OCI-LY3 (cell line): ENCODE data around the gene RETREG2.

ENCODE experiments used
- CTCF ChIP-seq: fragments of 200-600, 300-600 bp; sonication (generic); IDR thresholded peaks from 2 replicates; pipeline ENCODE4 v1.5.1; 2014; ENCODE audit warnings: antibody characterized with exemption, low read length, low read depth
- EZH2phosphoT487 ChIP-seq: fragments of 200-600 bp; shearing (Covaris generic); IDR thresholded peaks from 2 replicates; pipeline ENCODE4 v1.6.1; 2018; ENCODE audit warnings: antibody characterized with exemption, mixed run types, low read depth

GRCh38 chr2:219159771-219160185, 18.3 kb upstream of the RETREG2 start:
- TF ChIP-seq CTCF = no peak
- TF ChIP-seq EZH2phosphoT487 = no peak
